Natural killer cell (primary cell): ENCODE results near the gene SAMM50. TPM values are rescaled to one million over a fixed set of nuclear protein-coding genes. Genes with fewer than 3 reads are reported as not detected.

Source experiments
- ATAC-seq, 3 donors: fragments of 150-1000 bp in 2 of 3; fragments of 200-7000 bp in 1 of 3; cut with Tn5 transposase; 1 replicate in 1 of 3; 2 replicates in 2 of 3; pipeline ENCODE4 v1.10.0; 2021; ENCODE audit warnings: mild to moderate bottlenecking in 2 of 3, moderate library complexity in 2 of 3
- DNase-seq, 2 donors: peaks; one replicate each; pipeline versions ENCODE4 v3.0.0 to v3.0.0-alpha.2; 2013 to 2021; ENCODE audit warnings: mixed read lengths in 1 of 2
- H3K27ac ChIP-seq: one replicate; pipeline ENCODE4 v1.5.1; 2013; ENCODE audit warnings: mild to moderate bottlenecking, low read length
- H3K27me3 ChIP-seq: one replicate; pipeline ENCODE4 v1.6.1; 2013; ENCODE audit warnings: low read length; ENCODE audit not compliant: control insufficient read depth, insufficient read depth
- H3K36me3 ChIP-seq: one replicate; pipeline ENCODE4 v1.6.1; 2013; ENCODE audit warnings: low read length; ENCODE audit not compliant: control insufficient read depth, insufficient read depth
- H3K4me1 ChIP-seq: one replicate; pipeline ENCODE4 v1.6.1; 2013; ENCODE audit warnings: low read length; ENCODE audit not compliant: control insufficient read depth, insufficient read depth
- H3K4me3 ChIP-seq: one replicate; pipeline ENCODE4 v1.5.1; 2013; ENCODE audit warnings: low read length
- H3K9me3 ChIP-seq: one replicate; pipeline ENCODE4 v1.6.1; 2013; ENCODE audit warnings: low read length; ENCODE audit not compliant: control insufficient read depth, insufficient read depth
- H3K27ac Mint-ChIP-seq, 2 donors: one replicate each; pipeline ENCODE4 v1.8.0; 2022; ENCODE audit warnings: mild to moderate bottlenecking in 2 of 2, mixed read lengths in 2 of 2, moderate library complexity in 1 of 2
- H3K27me3 Mint-ChIP-seq, 2 donors: one replicate each; pipeline ENCODE4 v1.8.0; 2022; ENCODE audit warnings: low read depth in 2 of 2, mixed read lengths in 2 of 2
- H3K36me3 Mint-ChIP-seq: one replicate; pipeline ENCODE4 v1.8.0; 2022; ENCODE audit warnings: mixed read lengths
- H3K4me1 Mint-ChIP-seq, 2 donors: one replicate each; pipeline ENCODE4 v1.8.0; 2022; ENCODE audit warnings: mixed read lengths in 2 of 2
- H3K4me3 Mint-ChIP-seq: one replicate; pipeline ENCODE4 v1.8.0; 2022; ENCODE audit warnings: mild to moderate bottlenecking, moderate library complexity, mixed read lengths
- H3K9me3 Mint-ChIP-seq, 2 donors: one replicate each; pipeline ENCODE4 v1.8.0; 2022; ENCODE audit warnings: mixed read lengths in 2 of 2
- WGBS: methylation state at CpG from one replicate; pipeline ENCODE4 v1.1.7; 2013; ENCODE audit warnings: missing lambda C conversion rate; ENCODE audit not compliant: insufficient coverage; 5-methylcytosine and 5-hydroxymethylcytosine counted together
- intact Hi-C: fragments of 100-400 bp; cut with micrococcal nuclease; formaldehyde crosslinking; loops from one replicate; pipeline ENCODE4 v1.14.2; 2022
- total RNA-seq, 4 donors: library from RNA; stranded (reverse); fragments of 120-200 nt in 1 of 4; gene quantifications; one replicate each; pipeline versions ENCODE4 v1.2.3 to v1.2.4, GENCODE V29; 2013 to 2022
- TF ChIP-seq, protein P1 (sequence below): fragments of 200-600 bp; IDR thresholded peaks from one replicate; pipeline ENCODE4 v1.8.0; 2022; ENCODE audit warnings: antibody characterized with exemption

Gene SAMM50
- total RNA-seq, 3 donors from 2014 or later (not counting 1 experiment from before 2014, with no cell fraction given): 25.9 to 30.6 (median 29.7) TPM

DNA sequence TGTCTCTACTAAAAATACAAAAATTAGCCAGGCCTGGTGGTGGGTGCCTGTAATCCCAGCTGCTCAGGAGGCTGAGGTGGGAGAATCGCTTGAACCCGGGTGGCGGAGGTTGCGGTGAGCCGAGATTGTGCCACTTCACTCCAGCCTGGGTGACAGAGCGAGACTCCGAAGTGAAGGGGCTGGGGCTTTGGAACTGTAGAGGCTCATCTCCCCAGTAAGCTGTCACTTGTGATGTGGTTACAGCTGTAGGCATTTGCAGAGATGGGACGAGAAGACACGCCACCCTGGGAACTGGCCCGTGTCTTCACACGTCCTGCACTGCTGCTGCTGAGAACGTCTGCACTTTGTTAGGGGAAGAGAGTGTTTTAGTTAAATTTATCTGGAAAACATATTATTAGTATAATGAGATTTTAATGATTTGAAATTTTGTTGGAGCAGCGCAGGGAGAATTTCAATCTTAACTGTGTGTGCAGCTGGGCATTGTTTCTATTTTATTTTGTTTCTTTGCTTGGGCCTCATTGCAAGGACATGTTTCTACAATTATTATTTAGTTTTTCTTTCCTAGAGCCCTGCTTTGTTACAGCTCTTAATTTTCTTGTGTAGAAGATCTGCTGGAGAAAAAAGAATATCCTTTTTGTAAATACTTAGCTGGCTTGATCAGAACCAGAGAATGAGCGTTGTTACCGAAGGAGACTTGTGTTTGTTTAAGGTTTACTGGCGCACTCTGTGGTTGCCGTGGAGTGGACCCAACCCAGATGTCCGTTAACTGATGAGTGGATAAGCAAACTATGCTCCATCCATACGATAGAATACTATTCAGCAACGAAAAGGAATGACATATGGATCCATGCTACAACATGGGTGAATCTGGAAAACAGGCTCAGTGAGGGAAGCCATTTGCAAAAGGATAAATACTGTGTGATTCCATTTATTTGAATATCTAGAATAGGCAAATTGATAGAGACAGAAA is 87.3 kb downstream of the SAMM50 start:
- 62% methylated on average over 20 of the region's 20 CpGs for WGBS
- H3K4me1 ChIP-seq: no peaks in the 10 kb centered on the region
- no peak for DNase-seq
- no peaks in the 10 kb centered on the region for H3K4me1 Mint-ChIP-seq
- no peak overlapping the region for H3K4me3 Mint-ChIP-seq
- no peak overlapping the region for H3K27ac ChIP-seq
- H3K36me3 Mint-ChIP-seq: no peaks in the 10 kb centered on the region
- ATAC-seq: no peak
- no peaks in the 10 kb centered on the region for H3K36me3 ChIP-seq
- no peak overlapping the region for H3K4me3 ChIP-seq
- peaks cover 0 to 4% of the 10 kb centered on the region in 2 donors for H3K27me3 Mint-ChIP-seq
- no peaks in the 10 kb centered on the region for H3K9me3 Mint-ChIP-seq
- TF ChIP-seq, protein P1, sequence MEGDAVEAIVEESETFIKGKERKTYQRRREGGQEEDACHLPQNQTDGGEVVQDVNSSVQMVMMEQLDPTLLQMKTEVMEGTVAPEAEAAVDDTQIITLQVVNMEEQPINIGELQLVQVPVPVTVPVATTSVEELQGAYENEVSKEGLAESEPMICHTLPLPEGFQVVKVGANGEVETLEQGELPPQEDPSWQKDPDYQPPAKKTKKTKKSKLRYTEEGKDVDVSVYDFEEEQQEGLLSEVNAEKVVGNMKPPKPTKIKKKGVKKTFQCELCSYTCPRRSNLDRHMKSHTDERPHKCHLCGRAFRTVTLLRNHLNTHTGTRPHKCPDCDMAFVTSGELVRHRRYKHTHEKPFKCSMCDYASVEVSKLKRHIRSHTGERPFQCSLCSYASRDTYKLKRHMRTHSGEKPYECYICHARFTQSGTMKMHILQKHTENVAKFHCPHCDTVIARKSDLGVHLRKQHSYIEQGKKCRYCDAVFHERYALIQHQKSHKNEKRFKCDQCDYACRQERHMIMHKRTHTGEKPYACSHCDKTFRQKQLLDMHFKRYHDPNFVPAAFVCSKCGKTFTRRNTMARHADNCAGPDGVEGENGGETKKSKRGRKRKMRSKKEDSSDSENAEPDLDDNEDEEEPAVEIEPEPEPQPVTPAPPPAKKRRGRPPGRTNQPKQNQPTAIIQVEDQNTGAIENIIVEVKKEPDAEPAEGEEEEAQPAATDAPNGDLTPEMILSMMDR: no peak
- intact Hi-C loops: no loop called here
- no peak overlapping the region for H3K27ac Mint-ChIP-seq
- H3K27me3 ChIP-seq: no peaks in the 10 kb centered on the region
- H3K9me3 ChIP-seq: no peaks in the 10 kb centered on the region

DNA sequence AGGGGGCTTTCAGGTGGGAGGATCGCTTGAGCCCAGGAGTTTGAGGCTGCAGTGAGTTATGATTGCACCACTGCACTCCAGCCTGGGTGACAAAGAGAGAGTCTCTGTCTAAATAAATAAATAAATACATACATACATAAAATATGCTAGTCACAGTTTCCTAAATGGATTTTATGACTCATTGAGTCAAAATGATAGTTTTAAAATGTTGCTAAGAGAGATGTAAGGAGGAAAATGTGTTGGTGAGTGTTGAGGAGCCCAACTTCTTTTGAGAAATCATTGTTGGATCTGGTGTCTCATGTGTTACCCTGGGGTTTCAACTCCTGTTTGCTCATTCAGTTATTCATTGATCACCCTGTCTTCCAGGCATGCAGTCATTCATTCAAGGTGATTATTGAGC is 89.9 kb downstream of the SAMM50 start:
- WGBS: 91% methylated on average over 1 of the region's 1 CpG
- H3K27me3 ChIP-seq: no peaks in the 10 kb centered on the region

More for the DNA sequence above, 89.9 kb downstream of the SAMM50 start:
- intact Hi-C loops: no loop called here
- Mint-ChIP-seq H3K27ac (no peak overlapping the region), H3K36me3 (no peaks in the 10 kb centered on the region), H3K4me1 (peaks cover 0 to 5% of the 10 kb centered on the region in 2 donors), H3K9me3 (no peaks in the 10 kb centered on the region), H3K27me3 (no peaks in the 10 kb centered on the region), H3K4me3 (no peak overlapping the region)
- H3K4me1 ChIP-seq: peaks cover 8% of the 10 kb centered on the region
- H3K9me3 ChIP-seq: no peaks in the 10 kb centered on the region
- no peaks in the 10 kb centered on the region for H3K36me3 ChIP-seq
- DNase-seq (no peak), ATAC-seq (no peak)
- H3K27ac ChIP-seq: no peak overlapping the region
- H3K4me3 ChIP-seq: no peak overlapping the region
- TF ChIP-seq, protein P1: no peak

Other genes with a start within 250 kb of the SAMM50 start
- gene EFCAB6, start 143.1 kb upstream of the SAMM50 start, total RNA-seq: under 1 TPM; 0.23 to 0.35 (median 0.26) TPM
- not detected for gene SULT4A1, start 92.9 kb upstream of the SAMM50 start, total RNA-seq
- not detected for gene PNPLA5, start 63.4 kb upstream of the SAMM50 start, total RNA-seq
- under 1 TPM in 2 of 3 donors, not detected in 1; 0.53 to 0.54 TPM for gene PNPLA3, start 31.6 kb upstream of the SAMM50 start, total RNA-seq
- gene PARVB, start 68.9 kb downstream of the SAMM50 start, total RNA-seq: 10 to 100 TPM in 1 of 3 donors, 1 to 10 TPM in 2; 2.9 to 12.5 (median 8.1) TPM
- 100 to 1,000 TPM; 130 to 146 (median 131) TPM for gene PARVG, start 225.5 kb downstream of the SAMM50 start, total RNA-seq